Stimulated activated CD8-positive, alpha-beta memory T cell treated with anti-CD3 and anti-CD28 coated beads, Interleukin-4, amount 100 ng/mL, for 4 hours (primary cell): Measurements from ENCODE around the gene CIB1.

Experiments used
- DNase-seq, 2 donors: peaks; one replicate each; pipeline ENCODE4 v3.0.0-alpha.2; 2020; ENCODE audit warnings: low read depth in 2 of 2, low spot score in 1 of 2

CIB1 gene

DNA sequence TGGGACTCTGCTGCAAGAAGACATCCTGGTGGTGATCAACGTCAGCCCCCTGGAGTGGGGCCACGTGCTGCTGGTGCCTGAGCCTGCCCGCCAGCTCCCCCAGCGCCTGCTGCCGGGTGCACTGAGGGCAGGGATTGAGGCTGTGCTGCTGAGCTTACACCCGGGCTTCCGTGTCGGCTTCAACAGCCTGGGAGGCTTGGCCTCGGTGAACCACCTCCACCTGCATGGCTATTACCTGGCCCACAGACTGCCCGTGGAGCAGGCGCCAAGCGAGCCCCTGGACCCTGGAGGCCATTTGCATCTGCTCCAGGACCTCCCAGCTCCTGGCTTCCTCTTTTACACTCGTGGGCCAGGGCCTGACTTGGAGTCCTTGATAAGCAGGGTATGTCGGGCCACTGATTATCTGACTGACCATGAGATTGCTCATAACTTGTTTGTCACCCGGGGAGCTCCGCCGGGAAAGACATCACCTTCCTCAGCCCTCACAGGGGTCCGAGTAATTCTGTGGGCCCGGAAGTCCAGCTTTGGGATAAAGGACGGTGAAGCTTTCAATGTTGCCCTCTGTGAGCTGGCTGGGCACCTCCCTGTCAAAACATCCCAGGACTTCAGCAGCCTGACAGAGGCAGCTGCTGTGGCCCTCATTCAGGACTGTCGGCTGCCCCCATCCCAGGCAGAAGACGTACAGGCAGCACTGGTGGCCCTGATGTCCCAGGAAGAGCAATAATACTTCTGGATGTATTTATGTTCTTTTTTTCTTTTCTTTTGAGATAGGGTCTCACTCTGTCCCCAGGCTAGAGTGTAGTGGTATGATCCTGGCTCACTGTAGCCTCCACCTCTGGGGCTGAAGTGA is 7.8 kb upstream of the CIB1 start:
- no peak for DNase-seq

DNA sequence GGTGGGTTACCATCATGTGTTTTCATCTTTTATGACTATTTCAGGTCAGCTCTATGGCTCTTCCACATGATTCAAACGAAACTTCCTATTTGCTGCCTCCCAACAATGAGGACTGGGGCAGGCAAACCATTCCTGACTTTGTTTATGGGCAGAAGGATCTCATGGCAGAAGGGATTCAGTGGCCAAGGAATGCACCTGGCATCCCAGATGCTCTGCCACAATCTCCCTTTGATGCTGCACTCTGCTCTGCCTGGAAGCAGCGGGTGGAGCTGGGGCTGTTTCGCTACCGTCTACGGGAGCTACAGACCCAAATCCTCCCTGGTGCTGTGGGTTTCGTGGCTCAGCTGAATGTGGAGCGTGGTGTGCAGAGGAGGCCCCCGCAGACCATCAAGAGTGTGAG is 7.1 kb upstream of the CIB1 start:
- DNase-seq, result no peak

- DNase-seq, result no peak
Observed at GRCh38 chr15:90239371-90239770, 5.6 kb upstream of the CIB1 start.

DNA sequence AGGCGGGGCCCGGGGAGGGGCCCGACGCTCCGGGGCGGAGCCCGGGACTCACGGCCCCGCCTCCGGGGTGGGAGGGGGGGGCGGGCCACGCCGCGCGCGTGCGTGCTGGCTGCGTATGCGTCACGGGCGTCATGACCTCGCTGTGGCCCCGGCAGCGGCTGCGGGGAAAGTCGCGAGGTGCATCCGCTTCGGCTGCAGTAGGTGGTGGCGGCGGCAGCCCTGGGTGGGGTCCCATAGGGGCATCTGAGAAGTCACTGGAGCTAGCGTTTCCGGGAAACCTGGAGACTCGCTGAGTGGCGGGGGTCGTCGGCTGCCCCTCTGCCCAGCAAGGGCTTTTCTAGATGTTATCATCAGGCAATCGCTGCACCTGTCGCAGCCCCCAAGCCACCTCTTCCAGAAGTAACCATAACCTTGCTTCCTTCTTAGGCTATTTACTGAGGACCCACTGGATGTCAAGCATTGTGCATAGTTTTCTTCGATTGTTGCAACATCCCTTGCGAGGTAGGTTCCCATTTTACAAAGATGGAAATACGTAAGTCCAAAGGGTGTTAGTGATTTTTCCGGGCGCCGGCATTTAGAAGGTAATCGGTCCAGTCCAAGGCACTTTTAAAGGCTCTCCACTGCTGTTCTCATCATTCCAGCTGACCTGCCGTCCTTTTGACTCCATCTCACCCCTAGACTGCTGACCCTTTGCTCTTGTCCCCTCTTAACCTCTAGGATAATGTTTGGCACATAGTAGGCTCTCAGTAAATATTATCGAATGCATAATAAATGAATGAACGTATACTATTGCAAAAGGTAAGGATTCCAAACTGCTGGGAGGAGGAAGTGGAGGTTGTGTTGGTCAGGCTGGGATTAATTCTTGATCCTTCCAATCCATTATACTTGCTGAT is 601 bp upstream of the CIB1 start, which contains the start of gene GDPGP1:
GDPGP1 (plus strand) TSS at position 114 of the 893 bp plus-strand sequence. CDS start 6,700 bp downstream, outside the sequence.
- DNase-seq, result no peak

DNA sequence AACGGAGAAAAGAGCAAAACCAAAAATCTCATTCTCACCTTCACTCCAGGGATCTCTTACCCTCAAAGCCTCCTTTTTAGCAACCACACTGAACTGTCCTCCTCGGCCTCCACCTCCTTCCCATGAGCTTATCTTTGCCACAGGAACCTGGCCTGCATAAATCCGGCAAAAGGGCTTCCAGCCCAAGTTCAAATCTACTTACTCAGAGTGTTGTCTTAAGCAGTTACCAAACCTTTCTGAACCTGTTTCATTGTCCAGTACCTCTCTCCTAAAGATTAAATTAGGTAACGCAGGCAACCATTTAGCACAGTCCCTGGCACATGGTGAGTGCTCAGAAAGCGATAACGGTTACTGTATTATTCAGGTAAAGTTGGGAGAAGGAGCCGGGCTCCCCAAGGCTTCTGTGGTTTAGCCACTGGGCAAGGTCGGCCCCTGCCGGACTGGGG is 777 bp downstream of the CIB1 start:
- DNase-seq, result no peak

GRCh38 chr15:90232196-90232595 is 1.5 kb downstream of the CIB1 start:
- no peak for DNase-seq

DNA sequence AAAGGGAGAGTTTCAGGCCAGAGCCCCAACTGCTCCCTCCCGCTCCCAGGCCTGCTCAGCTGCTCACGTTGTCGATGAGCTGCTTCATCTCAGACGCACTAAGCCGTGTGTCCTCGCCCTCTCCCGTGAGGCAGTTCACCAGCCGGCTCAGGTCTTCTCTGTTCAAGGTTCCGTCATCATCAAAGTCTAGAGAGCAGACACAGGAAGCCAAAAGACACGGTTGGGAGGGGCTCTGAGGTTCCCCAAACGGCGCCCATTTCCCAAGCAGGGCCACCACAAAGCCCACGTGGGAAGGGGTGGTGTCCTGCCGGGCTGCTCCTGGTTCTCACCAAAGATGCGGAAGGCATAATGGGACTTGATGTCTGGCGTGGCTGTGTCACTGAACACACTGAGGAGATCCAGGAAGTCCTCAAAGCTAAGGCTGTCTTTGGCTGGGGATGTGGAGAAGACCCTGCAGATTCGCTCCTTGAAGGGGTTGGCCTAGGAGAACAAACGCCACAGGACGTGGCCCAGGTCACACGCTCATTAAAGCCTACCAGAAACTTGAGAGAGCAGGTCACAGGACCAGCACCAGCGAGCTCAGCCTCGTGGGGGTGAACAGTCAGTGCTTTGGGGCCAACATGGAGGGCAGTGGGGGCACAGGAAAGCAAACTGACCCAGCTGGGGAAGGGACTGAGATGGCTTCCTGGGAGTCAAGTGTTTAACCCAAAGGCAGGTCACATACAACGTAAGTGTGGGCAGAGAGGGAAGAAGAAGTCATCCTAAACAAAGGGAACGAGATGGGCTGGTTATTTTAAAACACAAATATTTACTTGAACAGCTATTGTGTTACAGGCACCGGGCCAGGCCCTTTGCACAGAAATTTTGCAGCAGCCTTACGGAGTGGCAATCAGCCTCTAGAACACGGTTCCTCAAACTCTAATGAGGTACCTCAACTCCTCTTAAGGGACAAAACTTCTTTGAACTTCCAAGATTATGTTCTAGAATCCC is 2.4 kb downstream of the CIB1 start:
- peak; percentile 41 to 54 for DNase-seq

GRCh38 chr15:90230610-90231009 is 3.1 kb downstream of the CIB1 start:
- no peak for DNase-seq

DNA sequence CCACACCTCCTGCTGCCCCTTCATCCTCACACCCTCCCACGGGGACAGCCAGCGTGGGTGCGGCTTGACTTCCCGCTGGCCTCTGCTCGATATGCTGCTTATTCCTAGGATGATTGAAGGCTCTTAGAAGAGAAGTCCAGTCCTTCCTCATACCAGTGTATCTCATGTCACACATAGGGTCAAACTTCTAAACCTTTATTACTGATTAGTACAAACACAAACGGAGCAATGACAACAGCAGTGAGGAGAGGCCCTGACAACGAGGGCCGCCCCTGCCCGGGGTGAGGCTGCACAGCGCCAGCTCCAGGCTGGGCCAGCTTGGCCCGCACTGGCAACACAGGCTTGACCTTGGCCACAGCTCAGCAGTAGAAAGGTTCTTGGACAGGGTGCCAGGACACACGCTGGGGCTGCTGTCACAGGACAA is 3.7 kb downstream of the CIB1 start:
- no peak for DNase-seq

DNA sequence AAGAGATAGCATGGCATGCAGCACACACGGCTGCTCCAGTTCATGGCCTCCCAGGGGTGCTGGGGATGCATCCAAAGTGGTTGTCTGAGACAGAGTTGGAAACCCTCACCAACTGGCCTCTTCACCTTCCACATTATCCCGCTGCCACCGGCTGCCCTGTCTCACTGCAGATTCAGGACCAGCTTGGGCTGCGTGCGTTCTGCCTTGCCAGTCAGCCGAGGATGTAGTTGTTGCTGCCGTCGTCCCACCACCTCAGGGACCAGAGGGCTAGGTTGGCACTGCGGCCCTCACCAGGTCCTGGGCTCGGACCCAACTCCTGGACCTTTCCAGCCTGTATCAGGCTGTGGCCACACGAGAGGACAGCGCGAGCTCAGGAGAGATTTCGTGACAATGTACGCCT is 4.8 kb downstream of the CIB1 start:
- no peak for DNase-seq

- no peak for DNase-seq
Observed at GRCh38 chr15:90227816-90228772, 5.6 kb downstream of the CIB1 start.

GRCh38 chr15:90227336-90227735 is 6.4 kb downstream of the CIB1 start:
- DNase-seq, result no peak

DNA sequence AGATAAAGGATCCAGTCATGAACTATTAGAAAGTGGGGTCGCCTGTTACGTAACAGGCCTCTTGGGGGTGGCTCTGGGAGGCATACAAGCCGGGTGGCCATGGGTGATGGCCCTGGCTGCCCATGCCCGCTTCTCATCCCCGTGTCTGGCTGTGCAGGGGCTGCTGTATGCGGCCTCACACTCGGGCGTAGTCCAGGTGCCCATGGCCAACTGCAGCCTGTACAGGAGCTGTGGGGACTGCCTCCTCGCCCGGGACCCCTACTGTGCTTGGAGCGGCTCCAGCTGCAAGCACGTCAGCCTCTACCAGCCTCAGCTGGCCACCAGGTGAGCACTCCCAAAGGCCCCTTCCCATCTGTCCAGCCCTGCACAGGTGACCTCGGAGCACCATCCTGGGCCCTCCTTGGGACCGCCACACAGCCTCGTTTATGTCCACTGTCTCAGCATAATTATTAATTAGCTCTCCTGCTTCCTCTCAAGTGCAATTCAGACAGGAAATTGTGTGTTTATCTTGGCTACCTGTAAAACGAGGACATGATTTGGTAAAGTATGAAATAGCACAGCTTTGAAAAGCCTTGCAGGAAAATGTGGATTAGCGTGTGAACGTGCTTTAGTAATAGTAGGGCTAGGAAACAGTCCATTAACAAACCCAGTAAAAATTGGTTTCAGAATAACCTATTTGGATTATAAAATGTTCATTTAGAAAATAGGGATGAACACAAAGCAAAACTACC is 8.1 kb downstream of the CIB1 start:
- DNase-seq, result no peak

DNA sequence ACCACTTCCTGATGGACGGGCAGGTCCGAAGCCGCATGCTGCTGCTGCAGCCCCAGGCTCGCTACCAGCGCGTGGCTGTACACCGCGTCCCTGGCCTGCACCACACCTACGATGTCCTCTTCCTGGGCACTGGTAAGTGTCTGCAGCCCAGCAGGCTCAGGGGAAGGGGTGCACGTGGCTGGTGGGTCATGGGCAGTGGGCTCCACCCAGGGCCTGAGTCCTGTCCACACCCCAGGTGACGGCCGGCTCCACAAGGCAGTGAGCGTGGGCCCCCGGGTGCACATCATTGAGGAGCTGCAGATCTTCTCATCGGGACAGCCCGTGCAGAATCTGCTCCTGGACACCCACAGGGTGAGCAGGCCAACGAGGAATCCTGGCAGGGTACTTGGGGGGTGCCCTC is 8.7 kb downstream of the CIB1 start:
- DNase-seq, result no peak

- no peak for DNase-seq
Observed at GRCh38 chr15:90223441-90224165, 10.1 kb downstream of the CIB1 start.

GRCh38 chr15:90222547-90222946 is 11.2 kb downstream of the CIB1 start:
- no peak for DNase-seq

GRCh38 chr15:90221246-90221900 is 12.4 kb downstream of the CIB1 start:
- no peak for DNase-seq
